MCF 10A (cell line): ENCODE results near the gene KIAA1191. TPM values are rescaled to one million over a fixed set of nuclear protein-coding genes. Genes with fewer than 3 reads are reported as not detected.
A peak's percentile ranks its signal among the peaks of the same experiment; 100 is the strongest.

Source experiments
- BruUV-seq: library from RNA; stranded (reverse); fragments of 400-500 nt; replicated peaks from 2 replicates; lab custom pipeline; 2021; lab: Mats Ljungman, UMichigan
- CTCF ChIA-PET: fragments of 300-600 bp; sonication (Branson Sonifier 250); formaldehyde crosslinking; extraction: SDS; loops from one replicate; lab custom pipeline; 2021; ENCODE audit warnings: antibody characterized with exemption, inconsistent platforms; lab: Yijun Ruan, JAX
- POLR2A ChIA-PET: fragments of 300-600, 350-650 bp; sonication (Branson Sonifier 250); formaldehyde crosslinking; extraction: SDS; loops from one replicate; lab custom pipeline; 2020; ENCODE audit warnings: antibody characterized with exemption, inconsistent platforms; lab: Yijun Ruan, JAX
- DNase-seq: peaks from one replicate; pipeline ENCODE4 v3.0.0-alpha.2; 2018; ENCODE audit not compliant: unreplicated experiment
- H3K27ac Mint-ChIP-seq: one replicate; pipeline ENCODE4 v1.8.0; 2022; ENCODE audit warnings: mild to moderate bottlenecking, low read depth, mixed read lengths; ENCODE audit not compliant: unreplicated experiment
- H3K27me3 Mint-ChIP-seq: one replicate; pipeline ENCODE4 v1.8.0; 2022; ENCODE audit warnings: mixed read lengths; ENCODE audit not compliant: insufficient read depth, unreplicated experiment
- H3K36me3 Mint-ChIP-seq: one replicate; pipeline ENCODE4 v1.8.0; 2022; ENCODE audit warnings: mild to moderate bottlenecking, moderate library complexity, mixed read lengths; ENCODE audit not compliant: insufficient read depth, unreplicated experiment
- H3K4me1 Mint-ChIP-seq: one replicate; pipeline ENCODE4 v1.8.0; 2022; ENCODE audit warnings: mixed read lengths; ENCODE audit not compliant: insufficient read depth, unreplicated experiment
- H3K4me3 Mint-ChIP-seq: one replicate; pipeline ENCODE4 v1.8.0; 2022; ENCODE audit warnings: mild to moderate bottlenecking, moderate library complexity, mixed read lengths; ENCODE audit not compliant: unreplicated experiment
- H3K9me3 Mint-ChIP-seq: one replicate; pipeline ENCODE4 v1.8.0; 2022; ENCODE audit warnings: mixed read lengths; ENCODE audit not compliant: unreplicated experiment
- CTCF ChIP-seq: fragments of 200-600 bp; IDR thresholded peaks from one replicate; pipeline ENCODE4 v1.8.0; 2022; ENCODE audit warnings: antibody characterized with exemption, mild to moderate bottlenecking; ENCODE audit not compliant: unreplicated experiment
- intact Hi-C: fragments of 100-400 bp; cut with micrococcal nuclease; formaldehyde crosslinking; loops from 2 replicates; pipeline ENCODE4 v1.14.1; 2022
- total RNA-seq: library from RNA; stranded (reverse); gene quantifications from 2 replicates; pipeline ENCODE4 v1.2.3, GENCODE V29; 2022

The KIAA1191 gene
- total RNA-seq, 1 experiment from 2014 or later: 92.0 TPM

- POLR2A ChIA-PET: interaction anchor here (1.1 to 2.1 kb wide), 2 partner anchors 17 to 64 kb away, joined by 4 to 5 read pairs; partner anchors contain the start of gene FAF2
- peaks cover 22% of the 10 kb centered on the region for H3K4me1 Mint-ChIP-seq
- no peaks in the 10 kb centered on the region for H3K27me3 Mint-ChIP-seq
- intact Hi-C loops: loop anchor here (10.0 kb wide), 1 partner anchor 569 kb away; no protein-coding TSS in a partner anchor
- no peaks in the 10 kb centered on the region for H3K9me3 Mint-ChIP-seq
- H3K36me3 Mint-ChIP-seq: peaks cover 96% of the 10 kb centered on the region
- H3K27ac Mint-ChIP-seq: no peak overlapping the region
- CTCF ChIA-PET: interaction anchor here (0.5 to 1.5 kb wide), 3 partner anchors 33 to 850 kb away, joined by 3 to 4 read pairs (median 4); no protein-coding TSS in a partner anchor
- BruUV-seq: no TSS peak
- no peak overlapping the region for H3K4me3 Mint-ChIP-seq
- no peak for DNase-seq
- no peak for TF ChIP-seq CTCF
These were observed 22.4 kb upstream of the KIAA1191 start for GRCh38 chr5:176383961-176384360.

DNA sequence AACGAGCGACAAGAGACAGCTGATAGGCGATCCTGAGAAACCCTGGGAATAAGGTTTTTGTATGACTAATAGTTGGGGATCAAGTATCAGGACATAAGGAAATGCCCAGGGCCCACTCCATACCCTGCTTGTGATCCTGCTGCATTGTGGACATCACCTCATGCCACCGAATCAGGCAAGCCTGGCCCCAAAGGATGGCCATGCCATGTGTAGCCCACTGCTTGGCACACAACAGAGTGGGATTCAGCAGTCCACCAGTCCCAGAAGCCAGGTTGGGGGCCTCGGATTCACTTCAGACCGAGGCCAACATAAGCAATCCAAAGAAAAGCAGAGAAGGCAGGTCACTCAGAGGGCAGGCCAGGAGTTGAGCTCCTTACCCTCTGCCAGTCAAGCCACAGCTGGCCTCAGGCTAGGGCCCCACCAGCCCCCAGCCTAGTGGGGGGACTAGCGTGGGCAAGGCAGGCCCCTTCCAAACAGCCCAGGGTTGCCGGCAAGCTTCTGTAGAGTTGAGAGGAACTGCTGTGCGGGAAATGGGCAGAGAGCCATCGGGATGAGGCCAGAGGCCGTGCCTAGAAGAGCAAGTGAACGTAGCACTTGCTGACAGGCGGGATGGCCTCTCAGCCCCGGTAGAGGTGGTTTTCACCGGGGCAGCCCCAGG lies 21.8 kb upstream of the KIAA1191 start:
- H3K4me1 Mint-ChIP-seq: peaks cover 22% of the 10 kb centered on the region
- ChIA-PET POLR2A (interaction anchor here (1.1 kb wide), 1 partner anchor 17 kb away, joined by 4 read pairs; no protein-coding TSS in a partner anchor), CTCF (interaction anchor here (0.5 to 1.5 kb wide), 2 partner anchors 32 to 64 kb away, joined by 4 read pairs; no protein-coding TSS in a partner anchor)
- DNase-seq: no peak
- intact Hi-C loops: loop anchor here (10.0 kb wide), 1 partner anchor 569 kb away; no protein-coding TSS in a partner anchor
- no peak overlapping the region for H3K4me3 Mint-ChIP-seq
- H3K9me3 Mint-ChIP-seq: no peaks in the 10 kb centered on the region
- no peak overlapping the region for H3K27ac Mint-ChIP-seq
- no peaks in the 10 kb centered on the region for H3K27me3 Mint-ChIP-seq
- peaks cover 94% of the 10 kb centered on the region for H3K36me3 Mint-ChIP-seq
- BruUV-seq: no TSS peak
- TF ChIP-seq CTCF: no peak

DNA sequence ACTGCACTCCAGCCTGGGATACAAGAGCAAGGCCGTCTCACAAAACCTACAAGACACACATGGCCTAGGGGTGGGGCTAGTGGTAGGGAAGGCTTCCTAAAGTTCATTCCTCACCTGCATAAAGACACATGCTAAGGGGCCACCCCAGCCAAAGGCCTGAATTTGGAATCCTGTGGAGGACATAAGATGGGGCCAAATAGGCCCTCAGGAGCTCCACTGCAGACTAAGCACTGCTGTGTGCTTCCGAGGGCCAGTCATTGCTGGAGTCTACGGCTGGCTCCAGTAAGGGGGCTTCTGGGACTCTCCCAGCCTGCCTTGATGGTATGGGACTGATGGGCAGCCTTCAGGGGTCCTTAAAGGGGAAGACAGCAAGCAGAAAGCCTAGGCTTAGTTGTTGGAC lies 21.2 kb upstream of the KIAA1191 start:
- peaks cover 87% of the 10 kb centered on the region for H3K36me3 Mint-ChIP-seq
- no peak for TF ChIP-seq CTCF
- H3K4me1 Mint-ChIP-seq: peaks cover 22% of the 10 kb centered on the region
- no peaks in the 10 kb centered on the region for H3K9me3 Mint-ChIP-seq
- DNase-seq: no peak
- no peak overlapping the region for H3K4me3 Mint-ChIP-seq
- BruUV-seq: no TSS peak
- ChIA-PET CTCF (no interaction called here), POLR2A (no interaction called here)
- H3K27me3 Mint-ChIP-seq: no peaks in the 10 kb centered on the region
- no peak overlapping the region for H3K27ac Mint-ChIP-seq
- intact Hi-C loops: loop anchor here (10.0 kb wide), 1 partner anchor 568 kb away; no protein-coding TSS in a partner anchor

- TF ChIP-seq CTCF: no peak
- POLR2A ChIA-PET: no interaction called here
- BruUV-seq: no TSS peak
- H3K27me3 Mint-ChIP-seq: no peaks in the 10 kb centered on the region
- DNase-seq: no peak
- intact Hi-C loops: loop anchor here (10.0 kb wide), 1 partner anchor 567 kb away; no protein-coding TSS in a partner anchor
- H3K9me3 Mint-ChIP-seq: no peaks in the 10 kb centered on the region
- H3K36me3 Mint-ChIP-seq: peaks cover 80% of the 10 kb centered on the region
- peak overlapping the region; percentile 31 for H3K27ac Mint-ChIP-seq
- CTCF ChIA-PET: interaction anchor here (0.8 kb wide), 1 partner anchor 21 kb away, joined by 4 read pairs; the partner anchor contains the start of gene KIAA1191
- no peak overlapping the region for H3K4me3 Mint-ChIP-seq
- peaks cover 18% of the 10 kb centered on the region for H3K4me1 Mint-ChIP-seq
These were observed 20.4 kb upstream of the KIAA1191 start for GRCh38 chr5:176381979-176382378.
